Glutamatergic neuron (in vitro differentiated cells): ENCODE measurements around the gene PGAP3. TPM values are rescaled to one million over a fixed set of nuclear protein-coding genes. Genes with fewer than 3 reads are reported as not detected.
A peak's percentile ranks its signal among the peaks of the same experiment; 100 is the strongest.

Experiments
- DNase-seq: peaks from one replicate; pipeline ENCODE4 v3.0.0; 2022
- H3K27ac Mint-ChIP-seq: one replicate; pipeline ENCODE4 v1.8.0; 2020; ENCODE audit warnings: mild to moderate bottlenecking, mixed read lengths, inconsistent platforms; ENCODE audit not compliant: unreplicated experiment
- H3K27me3 Mint-ChIP-seq: one replicate; pipeline ENCODE4 v1.8.0; 2020; ENCODE audit warnings: mild to moderate bottlenecking, moderate library complexity, mixed read lengths, inconsistent platforms; ENCODE audit not compliant: unreplicated experiment
- H3K36me3 Mint-ChIP-seq: one replicate; pipeline ENCODE4 v1.8.0; 2020; ENCODE audit warnings: mild to moderate bottlenecking, mixed read lengths, inconsistent platforms; ENCODE audit not compliant: unreplicated experiment
- H3K4me1 Mint-ChIP-seq: one replicate; pipeline ENCODE4 v1.8.0; 2020; ENCODE audit warnings: mild to moderate bottlenecking, low read depth, mixed read lengths, inconsistent platforms; ENCODE audit not compliant: unreplicated experiment
- H3K4me3 Mint-ChIP-seq: one replicate; pipeline ENCODE4 v1.8.0; 2020; ENCODE audit warnings: mild to moderate bottlenecking, mixed read lengths, inconsistent platforms; ENCODE audit not compliant: unreplicated experiment
- H3K9me3 Mint-ChIP-seq: one replicate; pipeline ENCODE4 v1.8.0; 2020; ENCODE audit warnings: mild to moderate bottlenecking, moderate library complexity, mixed read lengths, inconsistent platforms; ENCODE audit not compliant: unreplicated experiment
- long read RNA-seq: library from polyadenylated mRNA; unstranded; transcript quantifications from one replicate; pipeline ENCODE4 v2.0.0, GENCODE V29; 2020; ENCODE audit not compliant: unreplicated experiment
- total RNA-seq: library from RNA; stranded (reverse); fragmentation: NEBNext Ultra II Directional; extraction: Animal tissue kit (Norgen Biotek cat#: 25700); gene quantifications from one replicate; pipeline ENCODE4 v1.2.1, GENCODE V29; 2021; ENCODE audit not compliant: unreplicated experiment
- TF ChIP-seq, protein P1 (sequence below): fragments of 200-600 bp; sonication (generic); IDR thresholded peaks from one replicate; pipeline ENCODE4 v1.5.0; 2021; ENCODE audit not compliant: partially characterized antibody, unreplicated experiment

Gene PGAP3, protein sequence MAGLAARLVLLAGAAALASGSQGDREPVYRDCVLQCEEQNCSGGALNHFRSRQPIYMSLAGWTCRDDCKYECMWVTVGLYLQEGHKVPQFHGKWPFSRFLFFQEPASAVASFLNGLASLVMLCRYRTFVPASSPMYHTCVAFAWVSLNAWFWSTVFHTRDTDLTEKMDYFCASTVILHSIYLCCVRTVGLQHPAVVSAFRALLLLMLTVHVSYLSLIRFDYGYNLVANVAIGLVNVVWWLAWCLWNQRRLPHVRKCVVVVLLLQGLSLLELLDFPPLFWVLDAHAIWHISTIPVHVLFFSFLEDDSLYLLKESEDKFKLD
- total RNA-seq = 10.7 TPM
- long read RNA-seq, partial matches to known transcripts = 0 of 1 reads
- long read RNA-seq, other reads (novel, unspliced or antisense) = 1 of 1 reads

DNA sequence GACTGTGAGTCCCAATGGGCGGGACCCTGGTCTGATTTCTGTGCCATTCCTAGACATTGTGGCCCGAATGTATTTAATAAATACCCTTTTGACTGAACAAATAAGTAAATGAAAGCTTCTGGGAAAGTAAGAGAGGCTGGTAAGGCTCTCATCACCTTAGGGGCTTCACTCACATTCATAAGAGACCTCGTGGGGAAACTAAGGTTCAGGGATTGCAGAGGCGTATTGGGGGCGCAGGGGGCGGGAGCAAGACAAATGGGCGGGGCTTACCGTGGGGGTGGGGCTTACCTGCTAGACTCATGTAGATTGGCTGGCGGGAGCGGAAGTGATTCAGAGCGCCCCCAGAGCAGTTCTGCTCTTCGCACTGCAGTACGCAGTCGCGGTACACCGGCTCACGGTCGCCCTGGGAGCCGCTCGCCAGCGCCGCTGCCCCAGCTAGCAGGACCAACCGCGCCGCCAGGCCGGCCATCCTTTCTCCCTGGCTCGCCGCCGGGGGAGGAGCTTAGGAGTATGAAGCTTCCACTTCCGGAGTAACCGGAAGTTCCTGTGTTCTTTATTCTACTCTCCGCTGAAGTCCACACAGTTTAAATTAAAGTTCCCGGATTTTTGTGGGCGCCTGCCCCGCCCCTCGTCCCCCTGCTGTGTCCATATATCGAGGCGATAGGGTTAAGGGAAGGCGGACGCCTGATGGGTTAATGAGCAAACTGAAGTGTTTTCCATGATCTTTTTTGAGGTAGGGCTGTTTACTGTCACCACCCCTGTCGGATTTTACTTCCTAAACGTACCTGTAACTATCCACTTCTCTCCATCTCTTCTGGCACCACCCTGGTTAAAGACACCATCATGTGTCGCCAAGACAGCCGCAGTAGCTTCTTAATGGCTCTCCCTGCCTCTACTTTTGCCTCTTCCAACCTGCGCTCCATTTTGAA lies at the start of gene PGAP3:
Gene PGAP3 (minus strand): TSS at position 512 of the 929 bp plus-strand sequence. CDS start 43 bp downstream, at position 469.
- peaks cover 13% of the 10 kb centered on the region for H3K36me3 Mint-ChIP-seq
- TF ChIP-seq, protein P1, sequence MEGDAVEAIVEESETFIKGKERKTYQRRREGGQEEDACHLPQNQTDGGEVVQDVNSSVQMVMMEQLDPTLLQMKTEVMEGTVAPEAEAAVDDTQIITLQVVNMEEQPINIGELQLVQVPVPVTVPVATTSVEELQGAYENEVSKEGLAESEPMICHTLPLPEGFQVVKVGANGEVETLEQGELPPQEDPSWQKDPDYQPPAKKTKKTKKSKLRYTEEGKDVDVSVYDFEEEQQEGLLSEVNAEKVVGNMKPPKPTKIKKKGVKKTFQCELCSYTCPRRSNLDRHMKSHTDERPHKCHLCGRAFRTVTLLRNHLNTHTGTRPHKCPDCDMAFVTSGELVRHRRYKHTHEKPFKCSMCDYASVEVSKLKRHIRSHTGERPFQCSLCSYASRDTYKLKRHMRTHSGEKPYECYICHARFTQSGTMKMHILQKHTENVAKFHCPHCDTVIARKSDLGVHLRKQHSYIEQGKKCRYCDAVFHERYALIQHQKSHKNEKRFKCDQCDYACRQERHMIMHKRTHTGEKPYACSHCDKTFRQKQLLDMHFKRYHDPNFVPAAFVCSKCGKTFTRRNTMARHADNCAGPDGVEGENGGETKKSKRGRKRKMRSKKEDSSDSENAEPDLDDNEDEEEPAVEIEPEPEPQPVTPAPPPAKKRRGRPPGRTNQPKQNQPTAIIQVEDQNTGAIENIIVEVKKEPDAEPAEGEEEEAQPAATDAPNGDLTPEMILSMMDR = no peak
- peak; percentile 86 for DNase-seq
- H3K27ac Mint-ChIP-seq = peak within 1 kb of the TSS; percentile 87
- H3K4me3 Mint-ChIP-seq = peak within 1 kb of the TSS; percentile 97
- H3K27me3 Mint-ChIP-seq = peaks cover 7% of the 10 kb centered on the region
- peaks cover 10% of the 10 kb centered on the region for H3K9me3 Mint-ChIP-seq
- peaks cover 10% of the 10 kb centered on the region for H3K4me1 Mint-ChIP-seq

DNA sequence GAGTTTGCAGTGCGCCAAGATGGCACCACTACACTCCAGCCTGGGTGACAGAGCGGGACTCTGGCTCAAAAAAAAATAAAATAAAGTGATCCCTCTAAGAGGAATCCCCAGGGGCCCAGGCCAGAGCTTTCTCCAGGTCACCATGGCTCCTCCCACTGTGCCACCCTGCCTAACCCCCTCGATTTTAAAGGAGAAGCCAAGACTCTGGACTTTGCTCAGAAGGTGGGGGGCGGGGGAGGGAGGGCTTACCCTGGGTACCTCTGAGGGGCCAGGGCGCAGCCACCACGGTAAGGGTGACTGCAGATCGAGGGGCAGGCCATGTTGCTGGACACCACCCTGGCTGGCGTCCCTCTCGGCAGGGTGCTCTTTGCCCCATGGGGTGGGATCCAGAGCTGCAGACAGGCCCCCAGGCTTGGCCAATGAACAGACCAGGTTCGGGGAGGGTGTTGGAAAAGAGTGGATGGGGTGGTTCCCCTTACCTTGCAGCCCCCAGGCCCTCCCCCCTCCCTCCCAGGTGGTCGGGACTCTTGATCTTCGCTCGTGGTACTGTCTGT lies 49.4 kb upstream of the PGAP3 start:
- Mint-ChIP-seq H3K4me3 (no peak overlapping the region), H3K27me3 (peaks cover 13% of the 10 kb centered on the region), H3K4me1 (no peaks in the 10 kb centered on the region), H3K36me3 (no peaks in the 10 kb centered on the region), H3K9me3 (no peaks in the 10 kb centered on the region), H3K27ac (no peak overlapping the region)
- DNase-seq = no peak
- TF ChIP-seq, protein P1 = no peak

DNA sequence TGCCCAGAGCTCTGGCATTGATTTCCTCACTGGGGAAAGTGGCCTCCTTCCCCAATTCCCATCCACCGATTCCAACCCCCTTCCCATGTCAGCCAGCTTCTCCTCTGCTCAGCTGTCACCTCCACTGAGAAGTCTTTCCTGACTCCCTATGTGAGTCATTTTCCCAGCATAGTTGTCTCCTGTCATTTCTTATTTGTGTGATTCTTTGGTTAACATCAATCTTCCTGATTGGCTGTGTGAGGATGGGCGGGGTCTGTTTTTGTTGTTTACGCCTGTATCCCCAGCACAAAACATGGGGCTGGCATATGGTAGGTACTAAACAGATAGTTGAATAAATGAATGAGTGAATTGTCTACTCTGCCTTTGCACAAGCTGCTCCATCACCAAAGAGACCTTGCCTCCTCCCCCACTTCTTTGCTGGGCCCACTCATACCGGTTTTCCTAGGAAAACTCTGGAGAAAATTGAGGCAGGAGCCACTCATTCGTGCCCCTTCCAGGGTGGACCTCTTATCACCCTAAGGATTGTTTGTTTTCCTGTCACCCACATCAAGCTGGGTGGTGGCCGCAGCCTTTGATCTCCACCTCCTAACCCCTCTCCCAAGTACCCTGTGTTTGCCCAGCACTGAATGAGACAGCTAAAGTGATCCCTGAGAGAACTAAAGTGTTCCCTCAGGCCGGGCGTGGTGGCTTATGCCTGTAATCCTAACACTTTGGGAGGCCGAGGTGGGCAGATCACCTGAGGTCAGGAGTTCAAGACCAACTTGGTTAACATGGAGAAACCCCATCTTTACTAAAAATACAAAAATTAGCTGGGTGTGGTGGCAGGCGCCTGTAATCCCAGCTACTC lies 48.7 kb upstream of the PGAP3 start:
- no peaks in the 10 kb centered on the region for H3K9me3 Mint-ChIP-seq
- no peak overlapping the region for H3K27ac Mint-ChIP-seq
- peaks cover 13% of the 10 kb centered on the region for H3K27me3 Mint-ChIP-seq
- no peaks in the 10 kb centered on the region for H3K4me1 Mint-ChIP-seq
- TF ChIP-seq, protein P1 = no peak
- H3K36me3 Mint-ChIP-seq = no peaks in the 10 kb centered on the region
- DNase-seq = no peak
- no peak overlapping the region for H3K4me3 Mint-ChIP-seq

DNA sequence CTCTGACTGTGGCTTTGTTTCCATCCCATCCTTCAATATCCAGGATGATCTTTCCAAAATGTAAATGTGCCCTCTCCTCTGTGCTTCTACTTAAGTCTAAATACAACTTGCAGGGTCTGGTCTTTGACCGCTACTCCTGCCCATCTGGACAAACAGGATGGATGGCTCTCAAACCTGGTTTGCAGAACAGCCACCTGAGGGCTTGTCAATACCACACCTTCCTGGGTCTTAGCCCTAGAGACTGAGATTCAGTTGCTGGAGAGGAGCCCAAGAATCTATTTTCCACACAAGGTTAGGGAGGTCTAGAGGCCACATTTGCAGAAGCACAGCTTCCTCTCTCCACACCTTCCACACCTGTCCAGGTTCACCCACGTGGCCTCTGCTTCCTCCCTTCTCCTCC lies 48.0 kb upstream of the PGAP3 start:
- TF ChIP-seq, protein P1 = no peak
- Mint-ChIP-seq H3K27ac (no peak overlapping the region), H3K27me3 (peaks cover 11% of the 10 kb centered on the region), H3K36me3 (no peaks in the 10 kb centered on the region), H3K9me3 (no peaks in the 10 kb centered on the region), H3K4me3 (no peak overlapping the region), H3K4me1 (no peaks in the 10 kb centered on the region)
- DNase-seq = no peak
